Liver (tissue), 9 donors: ENCODE measurements around the gene ZCCHC9. TPM values are rescaled to one million over a fixed set of nuclear protein-coding genes. Genes with fewer than 3 reads are reported as not detected.

Source experiments
- DNase-seq: peaks from one replicate; pipeline ENCODE4 v3.0.0-alpha.2; 2017; ENCODE audit warnings: low spot score
- H3K27ac ChIP-seq, 2 donors: one replicate each; pipeline ENCODE4 v1.7.0; 2013; ENCODE audit warnings: inconsistent platforms in 2 of 2, low read length in 2 of 2, control low read depth in 1 of 2, low read depth in 1 of 2, mild to moderate bottlenecking in 1 of 2
- H3K27me3 ChIP-seq, 4 donors: one replicate each; pipeline versions ENCODE4 v1.6.1 to v1.7.0; 2013; ENCODE audit warnings: low read length in 3 of 4, inconsistent platforms in 1 of 4, mild to moderate bottlenecking in 1 of 4, moderate library complexity in 1 of 4; ENCODE audit not compliant: control insufficient read depth in 4 of 4, insufficient read depth in 4 of 4
- H3K36me3 ChIP-seq, 4 donors: one replicate each; pipeline versions ENCODE4 v1.6.1 to v1.7.0; 2013; ENCODE audit warnings: low read length in 3 of 4, mild to moderate bottlenecking in 3 of 4, low read depth in 1 of 4, moderate library complexity in 1 of 4; ENCODE audit not compliant: control insufficient read depth in 4 of 4, insufficient read depth in 3 of 4
- H3K4me1 ChIP-seq, 4 donors: one replicate each; pipeline versions ENCODE4 v1.6.1 to v1.7.0; 2013; ENCODE audit warnings: low read length in 3 of 4, mild to moderate bottlenecking in 3 of 4, moderate library complexity in 1 of 4; ENCODE audit not compliant: control insufficient read depth in 4 of 4, insufficient read depth in 4 of 4
- H3K4me3 ChIP-seq, 3 donors: one replicate each; pipeline versions ENCODE4 v1.6.1 to v1.7.0; 2013; ENCODE audit warnings: low read length in 3 of 3, control low read depth in 1 of 3, low read depth in 1 of 3, mild to moderate bottlenecking in 1 of 3
- H3K9ac ChIP-seq, 2 donors: one replicate each; pipeline ENCODE4 v1.7.0; 2013; ENCODE audit warnings: low read length in 2 of 2, mild to moderate bottlenecking in 2 of 2, moderate library complexity in 2 of 2, control low read depth in 1 of 2, low read depth in 1 of 2
- H3K9me3 ChIP-seq, 4 donors: one replicate each; pipeline versions ENCODE4 v1.6.1 to v1.7.0; 2013; ENCODE audit warnings: low read length in 3 of 4; ENCODE audit not compliant: control insufficient read depth in 4 of 4
- EGR1 ChIP-seq, 2 donors: IDR thresholded peaks; 2 replicates each; pipeline ENCODE4 v1.6.1; 2016 to 2018; ENCODE audit warnings: antibody characterized with exemption in 2 of 2, low read depth in 2 of 2
- FOXA1 ChIP-seq: IDR thresholded peaks from 2 replicates; pipeline ENCODE4 v1.6.1; 2016; ENCODE audit warnings: antibody characterized with exemption
- FOXA2 ChIP-seq: IDR thresholded peaks from 2 replicates; pipeline ENCODE4 v1.6.1; 2016; ENCODE audit warnings: antibody characterized with exemption
- GABPA ChIP-seq, 2 donors: IDR thresholded peaks in 1 of 2; conservative IDR thresholded peaks in 1 of 2; 2 replicates each; pipeline ENCODE4 v1.6.1; 2016; ENCODE audit warnings: antibody characterized with exemption in 2 of 2, mild to moderate bottlenecking in 1 of 2, moderate library complexity in 1 of 2
- HNF4A ChIP-seq, 2 donors: conservative IDR thresholded peaks; 2 replicates each; pipeline ENCODE4 v1.6.1; 2016; ENCODE audit warnings: antibody characterized with exemption in 2 of 2, mild to moderate bottlenecking in 2 of 2
- HNF4G ChIP-seq: IDR thresholded peaks from 2 replicates; pipeline ENCODE4 v1.6.1; 2016; ENCODE audit warnings: antibody characterized with exemption
- JUND ChIP-seq, 2 donors: IDR thresholded peaks; 2 replicates each; pipeline ENCODE4 v1.6.1; 2016; ENCODE audit warnings: antibody characterized with exemption in 2 of 2
- NR2F2 ChIP-seq: IDR thresholded peaks from 2 replicates; pipeline ENCODE4 v1.6.1; 2016; ENCODE audit warnings: antibody characterized with exemption
- RAD21 ChIP-seq, 2 donors: IDR thresholded peaks; 2 replicates each; pipeline ENCODE4 v1.6.1; 2016; ENCODE audit warnings: antibody characterized with exemption in 2 of 2, mild to moderate bottlenecking in 2 of 2
- RXRA ChIP-seq, 2 donors: IDR thresholded peaks; 2 replicates each; pipeline ENCODE4 v1.6.1; 2017 to 2018; ENCODE audit warnings: antibody characterized with exemption in 2 of 2, mild to moderate bottlenecking in 1 of 2
- SP1 ChIP-seq: IDR thresholded peaks from 2 replicates; pipeline ENCODE4 v1.6.1; 2018; ENCODE audit warnings: antibody characterized with exemption, mild to moderate bottlenecking
- TAF1 ChIP-seq: conservative IDR thresholded peaks from 2 replicates; pipeline ENCODE4 v1.6.1; 2016; ENCODE audit warnings: antibody characterized with exemption, mild to moderate bottlenecking
- YY1 ChIP-seq: IDR thresholded peaks from 2 replicates; pipeline ENCODE4 v1.6.1; 2016; ENCODE audit warnings: antibody characterized with exemption, mild to moderate bottlenecking
- WGBS: extraction: QIAGEN DNeasy Blood & Tissue Kit; methylation state at CpG from one replicate; pipeline ENCODE4 v1.1.7; 2013; 5-methylcytosine and 5-hydroxymethylcytosine counted together
- polyA plus RNA-seq, 2 donors: library from polyadenylated mRNA; stranded (reverse) in 1 of 2; unstranded in 1 of 2; fragments of 200-250 nt in 1 of 2; fragments of >200 nt in 1 of 2; fragmentation: Nextera tagmentation in 1 of 2; extraction: Ambion mirVana in 1 of 2; gene quantifications; one replicate each; pipeline versions ENCODE4 v1.2.1 to v1.2.3, GENCODE V29; 2013 to 2015
- total RNA-seq, 2 donors: library from RNA; depleted of rRNA; stranded (reverse); fragments of >200 nt; gene quantifications; one replicate each; pipeline ENCODE4 v1.2.3, GENCODE V29; 2014
- TF ChIP-seq, protein P1 (sequence below): IDR thresholded peaks from 2 replicates; pipeline ENCODE4 v1.6.1; 2016; ENCODE audit warnings: antibody characterized with exemption
- TF ChIP-seq, protein P2 (sequence below): IDR thresholded peaks from 2 replicates; pipeline ENCODE4 v1.6.1; 2016; ENCODE audit warnings: antibody characterized with exemption
- TF ChIP-seq, protein P3 (sequence below): fragments of 150-350 bp; IDR thresholded peaks from 2 replicates; pipeline ENCODE4 v1.5.1; 2017; ENCODE audit warnings: improper control_type of control experiment, low read depth, low read length; ENCODE audit not compliant: missing input control
- TF ChIP-seq, protein P4 (sequence below): IDR thresholded peaks from 2 replicates; pipeline ENCODE4 v1.6.1; 2016; ENCODE audit warnings: antibody characterized with exemption
- TF ChIP-seq, protein P5 (sequence below): IDR thresholded peaks from 2 replicates; pipeline ENCODE4 v1.6.1; 2016; ENCODE audit warnings: antibody characterized with exemption, mild to moderate bottlenecking
- donor health status: healthy.
- donor health status: healthy.
- donor health status: healthy.
- donor health status: healthy.
- donor health status: healthy.

ZCCHC9 gene
- total and polyA plus RNA-seq, 4 donors = 13.5 to 19.9 (median 19.0) TPM

DNA sequence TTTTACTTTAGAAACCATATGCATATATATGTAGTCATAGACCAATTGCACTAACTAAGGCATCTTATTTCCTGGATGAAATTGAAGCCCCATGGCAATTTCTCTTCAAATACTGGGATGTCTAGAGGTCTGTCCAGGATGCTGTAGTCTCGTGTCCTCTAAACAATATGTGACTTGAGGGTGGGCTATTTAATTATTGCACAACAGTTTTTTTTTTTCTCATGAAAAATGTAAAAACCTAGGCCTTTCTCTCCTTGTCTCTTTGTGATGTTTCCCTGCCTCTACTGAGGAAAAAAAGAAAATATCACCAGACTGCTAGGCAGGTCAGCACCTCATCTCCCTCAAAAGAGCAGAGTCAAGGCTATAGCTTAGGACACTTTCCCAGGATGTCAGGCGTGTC lies 34.6 kb downstream of the ZCCHC9 start:
- Histone ChIP-seq H3K9me3 (no peaks in the 10 kb centered on the region), H3K36me3 (peaks cover 4 to 23% (median 8%) of the 10 kb centered on the region in 4 donors), H3K4me1 (peaks cover 0 to 3% (median 0%) of the 10 kb centered on the region in 4 donors), H3K4me3 (no peak overlapping the region), H3K27ac (no peak overlapping the region), H3K27me3 (no peaks in the 10 kb centered on the region), H3K9ac (no peak overlapping the region)
- no peak for DNase-seq
- TF ChIP-seq SP1 (no peak), FOXA1 (no peak), RAD21 (IDR thresholded peaks at IDR 0.05) (no peak), JUND (IDR thresholded peaks at IDR 0.05) (no peak)
- 93% methylated on average over 2 of the region's 2 CpGs for WGBS

DNA sequence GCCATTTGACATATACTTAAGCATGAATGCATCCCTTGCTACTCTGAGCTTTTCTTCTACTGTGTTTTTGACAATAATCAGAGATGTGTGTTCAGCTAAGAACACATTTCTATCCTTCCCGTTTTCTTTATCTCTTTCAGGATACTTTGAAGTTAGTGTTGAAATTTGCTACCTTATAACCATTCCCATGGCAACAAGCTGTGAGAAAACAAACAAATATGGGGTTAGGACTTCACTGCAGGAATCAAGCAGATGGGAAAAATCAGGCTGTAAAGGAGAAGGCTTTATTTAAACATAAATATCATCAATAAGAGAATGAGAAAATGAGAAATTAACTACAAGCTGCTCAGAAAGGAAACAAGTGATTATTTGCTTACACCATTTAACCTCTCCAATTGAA lies 35.2 kb downstream of the ZCCHC9 start:
- TF ChIP-seq, protein P1, sequence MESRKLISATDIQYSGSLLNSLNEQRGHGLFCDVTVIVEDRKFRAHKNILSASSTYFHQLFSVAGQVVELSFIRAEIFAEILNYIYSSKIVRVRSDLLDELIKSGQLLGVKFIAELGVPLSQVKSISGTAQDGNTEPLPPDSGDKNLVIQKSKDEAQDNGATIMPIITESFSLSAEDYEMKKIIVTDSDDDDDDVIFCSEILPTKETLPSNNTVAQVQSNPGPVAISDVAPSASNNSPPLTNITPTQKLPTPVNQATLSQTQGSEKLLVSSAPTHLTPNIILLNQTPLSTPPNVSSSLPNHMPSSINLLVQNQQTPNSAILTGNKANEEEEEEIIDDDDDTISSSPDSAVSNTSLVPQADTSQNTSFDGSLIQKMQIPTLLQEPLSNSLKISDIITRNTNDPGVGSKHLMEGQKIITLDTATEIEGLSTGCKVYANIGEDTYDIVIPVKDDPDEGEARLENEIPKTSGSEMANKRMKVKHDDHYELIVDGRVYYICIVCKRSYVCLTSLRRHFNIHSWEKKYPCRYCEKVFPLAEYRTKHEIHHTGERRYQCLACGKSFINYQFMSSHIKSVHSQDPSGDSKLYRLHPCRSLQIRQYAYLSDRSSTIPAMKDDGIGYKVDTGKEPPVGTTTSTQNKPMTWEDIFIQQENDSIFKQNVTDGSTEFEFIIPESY = no peak
- no peak for TF ChIP-seq YY1
- no peak for TF ChIP-seq TAF1
- TF ChIP-seq GABPA (IDR thresholded peaks at IDR 0.05 in 1 of 2, conservative IDR thresholded peaks at IDR 0.05 in 1 of 2) = no peak
- TF ChIP-seq HNF4G = no peak
- TF ChIP-seq FOXA1 = no peak
- no peak for TF ChIP-seq EGR1 (IDR thresholded peaks at IDR 0.05; ENCODE audit: low read depth in 2 of 2)
- TF ChIP-seq RAD21 (IDR thresholded peaks at IDR 0.05) = no peak
- TF ChIP-seq JUND (IDR thresholded peaks at IDR 0.05) = no peak
- TF ChIP-seq, protein P2, sequence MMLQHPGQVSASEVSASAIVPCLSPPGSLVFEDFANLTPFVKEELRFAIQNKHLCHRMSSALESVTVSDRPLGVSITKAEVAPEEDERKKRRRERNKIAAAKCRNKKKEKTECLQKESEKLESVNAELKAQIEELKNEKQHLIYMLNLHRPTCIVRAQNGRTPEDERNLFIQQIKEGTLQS = no peak
- TF ChIP-seq, protein P3, sequence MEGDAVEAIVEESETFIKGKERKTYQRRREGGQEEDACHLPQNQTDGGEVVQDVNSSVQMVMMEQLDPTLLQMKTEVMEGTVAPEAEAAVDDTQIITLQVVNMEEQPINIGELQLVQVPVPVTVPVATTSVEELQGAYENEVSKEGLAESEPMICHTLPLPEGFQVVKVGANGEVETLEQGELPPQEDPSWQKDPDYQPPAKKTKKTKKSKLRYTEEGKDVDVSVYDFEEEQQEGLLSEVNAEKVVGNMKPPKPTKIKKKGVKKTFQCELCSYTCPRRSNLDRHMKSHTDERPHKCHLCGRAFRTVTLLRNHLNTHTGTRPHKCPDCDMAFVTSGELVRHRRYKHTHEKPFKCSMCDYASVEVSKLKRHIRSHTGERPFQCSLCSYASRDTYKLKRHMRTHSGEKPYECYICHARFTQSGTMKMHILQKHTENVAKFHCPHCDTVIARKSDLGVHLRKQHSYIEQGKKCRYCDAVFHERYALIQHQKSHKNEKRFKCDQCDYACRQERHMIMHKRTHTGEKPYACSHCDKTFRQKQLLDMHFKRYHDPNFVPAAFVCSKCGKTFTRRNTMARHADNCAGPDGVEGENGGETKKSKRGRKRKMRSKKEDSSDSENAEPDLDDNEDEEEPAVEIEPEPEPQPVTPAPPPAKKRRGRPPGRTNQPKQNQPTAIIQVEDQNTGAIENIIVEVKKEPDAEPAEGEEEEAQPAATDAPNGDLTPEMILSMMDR = no peak
- TF ChIP-seq, protein P4, sequence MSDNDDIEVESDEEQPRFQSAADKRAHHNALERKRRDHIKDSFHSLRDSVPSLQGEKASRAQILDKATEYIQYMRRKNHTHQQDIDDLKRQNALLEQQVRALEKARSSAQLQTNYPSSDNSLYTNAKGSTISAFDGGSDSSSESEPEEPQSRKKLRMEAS = no peak
- no peak for TF ChIP-seq SP1
- TF ChIP-seq, protein P5, sequence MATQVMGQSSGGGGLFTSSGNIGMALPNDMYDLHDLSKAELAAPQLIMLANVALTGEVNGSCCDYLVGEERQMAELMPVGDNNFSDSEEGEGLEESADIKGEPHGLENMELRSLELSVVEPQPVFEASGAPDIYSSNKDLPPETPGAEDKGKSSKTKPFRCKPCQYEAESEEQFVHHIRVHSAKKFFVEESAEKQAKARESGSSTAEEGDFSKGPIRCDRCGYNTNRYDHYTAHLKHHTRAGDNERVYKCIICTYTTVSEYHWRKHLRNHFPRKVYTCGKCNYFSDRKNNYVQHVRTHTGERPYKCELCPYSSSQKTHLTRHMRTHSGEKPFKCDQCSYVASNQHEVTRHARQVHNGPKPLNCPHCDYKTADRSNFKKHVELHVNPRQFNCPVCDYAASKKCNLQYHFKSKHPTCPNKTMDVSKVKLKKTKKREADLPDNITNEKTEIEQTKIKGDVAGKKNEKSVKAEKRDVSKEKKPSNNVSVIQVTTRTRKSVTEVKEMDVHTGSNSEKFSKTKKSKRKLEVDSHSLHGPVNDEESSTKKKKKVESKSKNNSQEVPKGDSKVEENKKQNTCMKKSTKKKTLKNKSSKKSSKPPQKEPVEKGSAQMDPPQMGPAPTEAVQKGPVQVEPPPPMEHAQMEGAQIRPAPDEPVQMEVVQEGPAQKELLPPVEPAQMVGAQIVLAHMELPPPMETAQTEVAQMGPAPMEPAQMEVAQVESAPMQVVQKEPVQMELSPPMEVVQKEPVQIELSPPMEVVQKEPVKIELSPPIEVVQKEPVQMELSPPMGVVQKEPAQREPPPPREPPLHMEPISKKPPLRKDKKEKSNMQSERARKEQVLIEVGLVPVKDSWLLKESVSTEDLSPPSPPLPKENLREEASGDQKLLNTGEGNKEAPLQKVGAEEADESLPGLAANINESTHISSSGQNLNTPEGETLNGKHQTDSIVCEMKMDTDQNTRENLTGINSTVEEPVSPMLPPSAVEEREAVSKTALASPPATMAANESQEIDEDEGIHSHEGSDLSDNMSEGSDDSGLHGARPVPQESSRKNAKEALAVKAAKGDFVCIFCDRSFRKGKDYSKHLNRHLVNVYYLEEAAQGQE = no peak
- no peak for TF ChIP-seq HNF4A (conservative IDR thresholded peaks at IDR 0.05)
- no peak for TF ChIP-seq NR2F2
- TF ChIP-seq FOXA2 = no peak
- no peak for TF ChIP-seq RXRA (IDR thresholded peaks at IDR 0.05)
- WGBS = 24% methylated on average over 1 of the region's 1 CpG
- Histone ChIP-seq H3K4me3 (no peak overlapping the region), H3K9ac (no peak overlapping the region), H3K4me1 (peaks cover 0 to 4% (median 0%) of the 10 kb centered on the region in 4 donors), H3K27me3 (no peaks in the 10 kb centered on the region), H3K9me3 (no peaks in the 10 kb centered on the region), H3K36me3 (peaks cover 4 to 22% (median 8%) of the 10 kb centered on the region in 4 donors), H3K27ac (no peak overlapping the region)
- DNase-seq = no peak
